ENCODE measurements around the gene C10orf90.

The C10orf90 gene

GRCh38 chr10:126432507-126432906 lies 238.0 kb downstream of the C10orf90 start:
- Histone ChIP-seq H3K27me3 (ENCODE audit: control insufficient read depth, low read length) (no peaks in the 10 kb centered on the region), H3K9me2 (replicated peaks; ENCODE audit: control insufficient read depth, low read length) (no peaks in the 10 kb centered on the region), H3K79me2 (ENCODE audit: control insufficient read depth, low read length) (no peaks in the 10 kb centered on the region), H3K4me2 (ENCODE audit: low read length) (no peak overlapping the region), H3K36me3 (ENCODE audit: control insufficient read depth, low read length) (no peaks in the 10 kb centered on the region), H4K20me1 (ENCODE audit: control insufficient read depth, insufficient read depth, low read depth, low read length) (no peaks in the 10 kb centered on the region), H3K27ac (ENCODE audit: low read depth, low read length) (no peak overlapping the region), H3K4me1 (ENCODE audit: control insufficient read depth, low read length) (no peaks in the 10 kb centered on the region), H3F3A (ENCODE audit: control insufficient read depth, insufficient read depth) (no peaks in the 10 kb centered on the region), H3K4me3 (ENCODE audit: low read length) (no peak overlapping the region), H3K9me3 (ENCODE audit: control insufficient read depth, insufficient read depth, low read length) (no peaks in the 10 kb centered on the region)
- TF ChIP-seq CTCF (IDR thresholded peaks at IDR 0.05; ENCODE audit: low read depth, low read length, poor library complexity, severe bottlenecking) (no peak), EZH2phosphoT487 (IDR thresholded peaks at IDR 0.05; ENCODE audit: borderline replicate concordance, low read length) (no peak)

GRCh38 chr10:126431816-126432215 lies 238.7 kb downstream of the C10orf90 start:
- H3K9me3 ChIP-seq (ENCODE audit: control insufficient read depth, insufficient read depth, low read length): no peaks in the 10 kb centered on the region
- no peak overlapping the region for H3K4me2 ChIP-seq (ENCODE audit: low read length)
- H3K79me2 ChIP-seq (ENCODE audit: control insufficient read depth, low read length): no peaks in the 10 kb centered on the region
- TF ChIP-seq EZH2phosphoT487 (IDR thresholded peaks at IDR 0.05; ENCODE audit: borderline replicate concordance, low read length): no peak
- TF ChIP-seq CTCF (IDR thresholded peaks at IDR 0.05; ENCODE audit: low read depth, low read length, poor library complexity, severe bottlenecking): no peak
- no peaks in the 10 kb centered on the region for H4K20me1 ChIP-seq (ENCODE audit: control insufficient read depth, insufficient read depth, low read depth, low read length)
- H3K27me3 ChIP-seq (ENCODE audit: control insufficient read depth, low read length): no peaks in the 10 kb centered on the region
- H3K4me3 ChIP-seq (ENCODE audit: low read length): no peak overlapping the region
- no peaks in the 10 kb centered on the region for H3K4me1 ChIP-seq (ENCODE audit: control insufficient read depth, low read length)
- H3K27ac ChIP-seq (ENCODE audit: low read depth, low read length): no peak overlapping the region
- H3F3A ChIP-seq (ENCODE audit: control insufficient read depth, insufficient read depth): no peaks in the 10 kb centered on the region
- no peaks in the 10 kb centered on the region for H3K9me2 ChIP-seq (replicated peaks; ENCODE audit: control insufficient read depth, low read length)
- H3K36me3 ChIP-seq (ENCODE audit: control insufficient read depth, low read length): no peaks in the 10 kb centered on the region

- Histone ChIP-seq H3K4me1 (ENCODE audit: control insufficient read depth, low read length) (no peaks in the 10 kb centered on the region), H3K4me3 (ENCODE audit: low read length) (no peak overlapping the region)
Measured at GRCh38 chr10:126430512-126430911, 240.0 kb downstream of the C10orf90 start.

More at GRCh38 chr10:126430512-126430911, 240.0 kb downstream of the C10orf90 start:
- Histone ChIP-seq H3K27me3 (ENCODE audit: control insufficient read depth, low read length) (no peaks in the 10 kb centered on the region), H3K9me2 (replicated peaks; ENCODE audit: control insufficient read depth, low read length) (no peaks in the 10 kb centered on the region), H3K27ac (ENCODE audit: low read depth, low read length) (no peak overlapping the region), H3F3A (ENCODE audit: control insufficient read depth, insufficient read depth) (no peaks in the 10 kb centered on the region), H4K20me1 (ENCODE audit: control insufficient read depth, insufficient read depth, low read depth, low read length) (no peaks in the 10 kb centered on the region), H3K79me2 (ENCODE audit: control insufficient read depth, low read length) (no peaks in the 10 kb centered on the region), H3K9me3 (ENCODE audit: control insufficient read depth, insufficient read depth, low read length) (no peaks in the 10 kb centered on the region), H3K4me2 (ENCODE audit: low read length) (no peak overlapping the region), H3K36me3 (ENCODE audit: control insufficient read depth, low read length) (no peaks in the 10 kb centered on the region)
- TF ChIP-seq CTCF (IDR thresholded peaks at IDR 0.05; ENCODE audit: low read depth, low read length, poor library complexity, severe bottlenecking) (no peak), EZH2phosphoT487 (IDR thresholded peaks at IDR 0.05; ENCODE audit: borderline replicate concordance, low read length) (no peak)

All from DOHH2 (cell line).